DOHH2 (cell line): ENCODE data around the gene CACTIN.

Experiments
- H3F3A ChIP-seq: fragments of 200-600 bp; sonication (generic), shearing (Covaris generic); 2 replicates; pipeline ENCODE4 v1.6.0; 2016; ENCODE audit warnings: antibody characterized with exemption, mild to moderate bottlenecking; ENCODE audit not compliant: control insufficient read depth, insufficient read depth
- H3K27ac ChIP-seq: fragments of 200-600 bp; sonication (generic); 2 replicates; pipeline ENCODE4 v1.5.1; 2014; ENCODE audit warnings: low read depth, mild to moderate bottlenecking, low read length, moderate library complexity
- H3K27me3 ChIP-seq: fragments of 200-600 bp; sonication (generic); 2 replicates; pipeline ENCODE4 v1.6.1; 2014; ENCODE audit warnings: mild to moderate bottlenecking, low read length, mixed read lengths; ENCODE audit not compliant: control insufficient read depth
- H3K36me3 ChIP-seq: fragments of 200-600 bp; sonication (generic); 2 replicates; pipeline ENCODE4 v1.6.1; 2014; ENCODE audit warnings: mild to moderate bottlenecking, low read length, moderate library complexity, mixed read lengths; ENCODE audit not compliant: control insufficient read depth
- H3K4me1 ChIP-seq: fragments of 200-600 bp; sonication (generic); 2 replicates; pipeline ENCODE4 v1.6.1; 2014; ENCODE audit warnings: mild to moderate bottlenecking, low read length, mixed read lengths; ENCODE audit not compliant: control insufficient read depth
- H3K4me2 ChIP-seq: fragments of 200-600 bp; sonication (generic); 2 replicates; pipeline ENCODE4 v1.6.0; 2014; ENCODE audit warnings: mild to moderate bottlenecking, low read length, moderate library complexity
- H3K4me3 ChIP-seq: fragments of 200-600 bp; sonication (generic); 2 replicates; pipeline ENCODE4 v1.5.1; 2014; ENCODE audit warnings: mild to moderate bottlenecking, low read length, mixed read lengths
- H3K79me2 ChIP-seq: fragments of 200-600 bp; sonication (generic); 2 replicates; pipeline ENCODE4 v1.6.1; 2014; ENCODE audit warnings: mild to moderate bottlenecking, low read length, mixed read lengths; ENCODE audit not compliant: control insufficient read depth
- H3K9me2 ChIP-seq: fragments of 200-600 bp; sonication (generic); replicated peaks from 2 replicates; pipeline ENCODE4 v1.6.1; 2014; ENCODE audit warnings: mild to moderate bottlenecking, low read length, mixed read lengths; ENCODE audit not compliant: control insufficient read depth
- H3K9me3 ChIP-seq: fragments of 200-600 bp; sonication (generic); 2 replicates; pipeline ENCODE4 v1.6.1; 2014; ENCODE audit warnings: antibody characterized with exemption, low read length, mixed read lengths; ENCODE audit not compliant: control insufficient read depth, insufficient read depth
- H4K20me1 ChIP-seq: fragments of 200-600 bp; sonication (generic); 2 replicates; pipeline ENCODE4 v1.6.0; 2014; ENCODE audit warnings: low read depth, mild to moderate bottlenecking, antibody characterized with exemption, low read length, moderate library complexity; ENCODE audit not compliant: control insufficient read depth, insufficient read depth
- CTCF ChIP-seq: fragments of 200-600 bp; sonication (generic); IDR thresholded peaks from one replicate; pipeline ENCODE4 v1.5.1; 2014; ENCODE audit warnings: antibody characterized with exemption, mild to moderate bottlenecking, low read depth, low read length; ENCODE audit not compliant: poor library complexity, severe bottlenecking
- EZH2phosphoT487 ChIP-seq: fragments of 200-600 bp; sonication (generic); IDR thresholded peaks from 2 replicates; pipeline ENCODE4 v1.6.1; 2017; ENCODE audit warnings: borderline replicate concordance, mild to moderate bottlenecking, antibody characterized with exemption, low read length, moderate library complexity, mixed read lengths

Gene CACTIN

GRCh38 chr19:3605361-3605760 is 21.2 kb downstream of the CACTIN start:
- Histone ChIP-seq H3F3A (no peaks in the 10 kb centered on the region), H3K9me3 (no peaks in the 10 kb centered on the region), H3K9me2 (no peaks in the 10 kb centered on the region), H3K4me3 (0 out of 2 replicates have a peak overlapping the region, but pooled peaks have one; percentile 3), H3K4me1 (peaks cover 43% of the 10 kb centered on the region), H3K4me2 (peak overlapping the region; percentile 39), H3K27me3 (peaks cover 24% of the 10 kb centered on the region), H3K27ac (no peak overlapping the region), H3K79me2 (no peaks in the 10 kb centered on the region), H4K20me1 (no peaks in the 10 kb centered on the region), H3K36me3 (peaks cover 5% of the 10 kb centered on the region; the same call in 1 of the 2 replicates)
- TF ChIP-seq CTCF (no peak), EZH2phosphoT487 (no peak)

- H3K9me2 ChIP-seq, result no peaks in the 10 kb centered on the region
- H3K4me2 ChIP-seq, result peak overlapping the region; percentile 39
- no peaks in the 10 kb centered on the region for H3K79me2 ChIP-seq
- no peaks in the 10 kb centered on the region for H4K20me1 ChIP-seq
- TF ChIP-seq EZH2phosphoT487 (no peak), CTCF (no peak)
- peaks cover 43% of the 10 kb centered on the region for H3K4me1 ChIP-seq
- no peaks in the 10 kb centered on the region for H3K9me3 ChIP-seq
- no peaks in the 10 kb centered on the region for H3F3A ChIP-seq
- peaks cover 3% of the 10 kb centered on the region; the same call in 1 of the 2 replicates for H3K36me3 ChIP-seq
- no peak overlapping the region for H3K27ac ChIP-seq
- peaks cover 24% of the 10 kb centered on the region for H3K27me3 ChIP-seq
- H3K4me3 ChIP-seq, result peak overlapping the region; percentile 3; the same call in 1 of the 2 replicates
Measured at GRCh38 chr19:3604987-3605343, 21.6 kb downstream of the CACTIN start.

- Histone ChIP-seq H3K4me2 (peak overlapping the region; percentile 39), H3K27me3 (peaks cover 24% of the 10 kb centered on the region), H3F3A (no peaks in the 10 kb centered on the region), H4K20me1 (no peaks in the 10 kb centered on the region), H3K4me1 (peaks cover 45% of the 10 kb centered on the region), H3K9me2 (no peaks in the 10 kb centered on the region), H3K9me3 (no peaks in the 10 kb centered on the region), H3K79me2 (no peaks in the 10 kb centered on the region), H3K4me3 (peak overlapping the region; percentile 3; the same call in 1 of the 2 replicates), H3K36me3 (no peaks in the 10 kb centered on the region; the same call in 1 of the 2 replicates), H3K27ac (no peak overlapping the region)
- no peak for TF ChIP-seq CTCF
- no peak for TF ChIP-seq EZH2phosphoT487
Measured at GRCh38 chr19:3604227-3604986, 22.2 kb downstream of the CACTIN start.
